B cell (primary cell): ENCODE data around the gene SIAH2. TPM values are rescaled to one million over a fixed set of nuclear protein-coding genes. Genes with fewer than 3 reads are reported as not detected.

Experiments
- ATAC-seq: fragments of 200-7000 bp; cut with Tn5 transposase; one replicate; pipeline ENCODE4 v1.10.0; 2021; ENCODE audit warnings: low read depth, mild to moderate bottlenecking, moderate number of reproducible peaks, moderate library complexity
- CTCF ChIA-PET: fragments of 350-600 bp; sonication (Branson Sonifier 250); formaldehyde crosslinking; loops from one replicate; lab custom pipeline; 2021; ENCODE audit warnings: antibody characterized with exemption, inconsistent platforms; lab: Charles Lee
- POLR2A ChIA-PET: fragments of 350-600 bp; sonication (Branson Sonifier 250); formaldehyde crosslinking; loops from one replicate; lab custom pipeline; 2021; ENCODE audit warnings: antibody characterized with exemption; lab: Charles Lee
- DNase-seq: peaks from one replicate; pipeline ENCODE4 v3.0.0; 2013
- H2AFZ ChIP-seq: 2 replicates; pipeline ENCODE4 v1.6.1; 2012; ENCODE audit warnings: mild to moderate bottlenecking, low read depth, low read length; ENCODE audit not compliant: insufficient read depth, poor library complexity, severe bottlenecking
- H3K27ac ChIP-seq, 2 donors: 1 replicate in 1 of 2; 2 replicates in 1 of 2; pipeline ENCODE4 v1.5.1; 2012 to 2013; ENCODE audit warnings: low read length in 2 of 2, mild to moderate bottlenecking in 2 of 2, moderate library complexity in 1 of 2
- H3K27me3 ChIP-seq, 4 experiments: fragments of 200-600 bp in 1 of 4; sonication (generic) in 1 of 4; replicated peaks in 1 of 4; 1 replicate in 2 of 4; 2 replicates in 2 of 4; pipeline versions ENCODE4 v1.6.1 to v1.7.0; 2013 to 2016; ENCODE audit warnings: low read length in 3 of 4, mild to moderate bottlenecking in 2 of 4, mixed read lengths in 1 of 4, moderate library complexity in 1 of 4; ENCODE audit not compliant: insufficient read depth in 4 of 4, control insufficient read depth in 3 of 4; ENCODE audit errors: control extremely low read depth in 1 of 4
- H3K36me3 ChIP-seq, 2 experiments: replicated peaks in 1 of 2; 1 replicate in 1 of 2; 2 replicates in 1 of 2; pipeline versions ENCODE4 v1.6.1 to v1.7.1; 2013; ENCODE audit warnings: low read length in 1 of 2; ENCODE audit not compliant: insufficient read depth in 2 of 2, control insufficient read depth in 1 of 2; ENCODE audit errors: control extremely low read depth in 1 of 2, extremely low read depth in 1 of 2
- H3K4me1 ChIP-seq, 2 donors: fragments of 200-600 bp in 1 of 2; sonication (generic) in 1 of 2; 1 replicate in 1 of 2; 2 replicates in 1 of 2; pipeline versions ENCODE4 v1.5.1 to v1.6.1; 2013 to 2017; ENCODE audit warnings: low read length in 2 of 2; ENCODE audit not compliant: control insufficient read depth in 2 of 2, insufficient read depth in 2 of 2
- H3K4me2 ChIP-seq: replicated peaks from 2 replicates; pipeline ENCODE3; 2012; ENCODE audit warnings: mild to moderate bottlenecking, low read depth, low read length; ENCODE audit not compliant: poor library complexity, severe bottlenecking
- H3K4me3 ChIP-seq, 5 experiments: fragments of 200-600 bp in 1 of 5; sonication (generic) in 1 of 5; 1 replicate in 3 of 5; 2 replicates in 2 of 5; pipeline versions ENCODE4 v1.5.1 to v1.7.0; 2011 to 2016; ENCODE audit warnings: low read length in 4 of 5, mild to moderate bottlenecking in 4 of 5, low read depth in 2 of 5, control low read depth in 1 of 5, moderate library complexity in 1 of 5; ENCODE audit not compliant: insufficient read depth in 1 of 5; ENCODE audit errors: control extremely low read depth in 1 of 5, extremely low read depth in 1 of 5
- H3K79me2 ChIP-seq: fragments of 200-600 bp; sonication (generic); one replicate; pipeline ENCODE4 v1.6.0; 2016; ENCODE audit warnings: low read length; ENCODE audit not compliant: control insufficient read depth, insufficient read depth
- H3K9ac ChIP-seq: fragments of 200-600 bp; sonication (generic); 2 replicates; pipeline ENCODE4 v1.6.1; 2017; ENCODE audit warnings: mild to moderate bottlenecking, low read length, moderate library complexity
- H3K9me3 ChIP-seq, 3 donors: one replicate each; pipeline versions ENCODE4 v1.6.1 to v1.7.1; 2013; ENCODE audit warnings: low read length in 2 of 3; ENCODE audit not compliant: control insufficient read depth in 2 of 3, insufficient read depth in 1 of 3; ENCODE audit errors: control extremely low read depth in 1 of 3
- H4K20me1 ChIP-seq: 2 replicates; pipeline ENCODE4 v1.6.0; 2012; ENCODE audit warnings: mild to moderate bottlenecking, low read length; ENCODE audit not compliant: insufficient read depth, control insufficient read depth, poor library complexity, severe bottlenecking
- H3K27ac Mint-ChIP-seq: one replicate; pipeline ENCODE4 v1.8.0; 2021; ENCODE audit warnings: mixed read lengths
- H3K27me3 Mint-ChIP-seq: one replicate; pipeline ENCODE4 v1.8.0; 2021; ENCODE audit warnings: mixed read lengths
- H3K4me1 Mint-ChIP-seq: one replicate; pipeline ENCODE4 v1.8.0; 2021; ENCODE audit warnings: mixed read lengths
- H3K4me3 Mint-ChIP-seq: one replicate; pipeline ENCODE4 v1.8.0; 2021; ENCODE audit warnings: mixed read lengths
- H3K9me3 Mint-ChIP-seq: one replicate; pipeline ENCODE4 v1.8.0; 2022; ENCODE audit warnings: mixed read lengths; ENCODE audit not compliant: insufficient read depth
- CTCF ChIP-seq: fragments of 200-600 bp; IDR thresholded peaks from one replicate; pipeline ENCODE4 v1.8.0; 2022; ENCODE audit warnings: antibody characterized with exemption, mild to moderate bottlenecking
- EZH2 ChIP-seq: IDR thresholded peaks from 2 replicates; pipeline ENCODE4 v1.6.1; 2012; ENCODE audit warnings: borderline replicate concordance, low read depth, mild to moderate bottlenecking, moderate library complexity, low read length; ENCODE audit not compliant: insufficient read depth, poor library complexity, severe bottlenecking
- WGBS: methylation state at CpG from one replicate; pipeline ENCODE4 v1.1.5; 2013; ENCODE audit warnings: missing lambda C conversion rate; ENCODE audit not compliant: insufficient coverage; 5-methylcytosine and 5-hydroxymethylcytosine counted together
- intact Hi-C: fragments of 100-400 bp; cut with micrococcal nuclease; formaldehyde crosslinking; loops from one replicate; pipeline ENCODE4 v1.10.0; 2022
- polyA plus RNA-seq: library from polyadenylated mRNA; depleted of rRNA; stranded (reverse); fragments of >200 nt; gene quantifications from 2 replicates; pipeline ENCODE4 v1.2.3, GENCODE V29; 2012
- total RNA-seq, 2 donors: library from RNA; stranded (reverse); fragments of 120-200 nt in 1 of 2; gene quantifications; 1 replicate in 1 of 2; 2 replicates in 1 of 2; pipeline versions ENCODE4 v1.2.3 to v1.2.4, GENCODE V29; 2013 to 2022

SIAH2 gene
- total and polyA plus RNA-seq, 2 donors (not counting 1 experiment from before 2014, with no cell fraction given), result 22.3 to 83.4 TPM

- peak overlapping the region; percentile 21 for H3K27ac Mint-ChIP-seq
These were observed 24.9 kb downstream of the SIAH2 start for GRCh38 chr3:150737874-150738679.

More at GRCh38 chr3:150737874-150738679, 24.9 kb downstream of the SIAH2 start:
- Histone ChIP-seq H3K79me2 (peaks cover 22% of the 10 kb centered on the region), H3K4me3 (no peak overlapping the region), H3K4me2 (peak overlapping the region; percentile 64), H3K27me3 (no peaks in the 10 kb centered on the region), H3K36me3 (peaks cover 0 to 15% of the 10 kb centered on the region in 2 experiments), H3K9ac (no peak overlapping the region), H3K27ac (no peak overlapping the region), H3K9me3 (no peaks in the 10 kb centered on the region), H2AFZ (no peak overlapping the region), H4K20me1 (peaks cover 27% of the 10 kb centered on the region), H3K4me1 (peaks cover 42 to 46% of the 10 kb centered on the region in 2 donors)
- no peak for DNase-seq
- CTCF ChIA-PET, result interaction anchor here (1.2 to 1.5 kb wide), 3 partner anchors 14 to 25 kb away, joined by 5 to 9 read pairs (median 5); partner anchors contain the start of gene SIAH2
- POLR2A ChIA-PET, result no interaction called here
- ATAC-seq, result no peak
- no peaks in the 10 kb centered on the region for H3K9me3 Mint-ChIP-seq
- peaks cover 60% of the 10 kb centered on the region for H3K4me1 Mint-ChIP-seq
- H3K27me3 Mint-ChIP-seq, result no peaks in the 10 kb centered on the region
- TF ChIP-seq EZH2 (no peak), CTCF (no peak)
- H3K4me3 Mint-ChIP-seq, result peak overlapping the region; percentile 20
- no CpG with 5 or more reads among the region's 2 CpGs for WGBS
- intact Hi-C loops, result no loop called here
